HG02642 (cell line): Measurements from ENCODE around the gene FHAD1.

Source experiments
- ATAC-seq: cut with Tn5 transposase; IDR thresholded peaks from one replicate; pipeline ENCODE4 v1.9.1; 2021; ENCODE audit warnings: mild to moderate bottlenecking; ENCODE audit not compliant: unreplicated experiment, poor library complexity

The FHAD1 gene

DNA sequence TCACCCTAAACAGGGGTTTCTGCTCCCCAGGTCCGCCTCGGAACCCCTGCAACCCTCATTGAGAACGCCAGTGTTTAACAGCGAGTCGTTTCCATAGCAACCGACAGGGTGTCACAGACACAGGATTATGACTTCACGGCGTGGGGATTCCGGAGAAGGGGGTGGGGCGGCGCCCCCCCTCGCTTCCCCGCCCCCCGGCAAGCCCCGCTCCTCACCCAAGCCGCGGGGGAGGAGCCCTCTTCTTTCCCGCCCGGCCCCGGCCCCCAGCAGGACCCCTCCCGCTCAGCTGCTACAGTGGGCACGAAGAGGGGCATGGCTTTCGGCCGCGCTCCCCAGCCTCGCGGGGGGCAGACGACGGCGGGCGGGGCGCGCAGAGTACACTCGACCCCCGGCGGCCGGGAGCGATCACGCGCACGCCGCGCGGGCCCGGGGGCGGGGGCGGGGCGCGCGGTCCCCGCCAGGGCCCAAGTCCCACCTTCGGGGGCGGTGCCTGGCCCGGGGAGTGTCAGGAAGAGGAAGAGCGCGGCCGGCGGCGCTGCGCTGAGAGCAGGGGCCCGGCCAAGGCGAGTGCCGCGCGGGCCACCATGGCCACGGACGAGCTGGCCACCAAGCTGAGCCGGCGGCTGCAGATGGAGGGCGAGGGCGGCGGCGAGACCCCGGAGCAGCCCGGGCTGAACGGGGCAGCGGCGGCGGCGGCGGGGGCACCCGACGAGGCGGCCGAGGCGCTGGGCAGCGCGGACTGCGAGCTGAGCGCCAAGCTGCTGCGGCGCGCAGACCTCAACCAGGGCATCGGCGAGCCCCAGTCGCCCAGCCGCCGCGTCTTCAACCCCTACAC is 162.6 kb downstream of the FHAD1 start, which contains the start of gene EFHD2:
Gene EFHD2, plus strand, starts transcription at position 501 of the 835 bp plus-strand sequence. Its CDS starts 84 bp downstream, at position 585.
- ATAC-seq = peak; percentile 84

DNA sequence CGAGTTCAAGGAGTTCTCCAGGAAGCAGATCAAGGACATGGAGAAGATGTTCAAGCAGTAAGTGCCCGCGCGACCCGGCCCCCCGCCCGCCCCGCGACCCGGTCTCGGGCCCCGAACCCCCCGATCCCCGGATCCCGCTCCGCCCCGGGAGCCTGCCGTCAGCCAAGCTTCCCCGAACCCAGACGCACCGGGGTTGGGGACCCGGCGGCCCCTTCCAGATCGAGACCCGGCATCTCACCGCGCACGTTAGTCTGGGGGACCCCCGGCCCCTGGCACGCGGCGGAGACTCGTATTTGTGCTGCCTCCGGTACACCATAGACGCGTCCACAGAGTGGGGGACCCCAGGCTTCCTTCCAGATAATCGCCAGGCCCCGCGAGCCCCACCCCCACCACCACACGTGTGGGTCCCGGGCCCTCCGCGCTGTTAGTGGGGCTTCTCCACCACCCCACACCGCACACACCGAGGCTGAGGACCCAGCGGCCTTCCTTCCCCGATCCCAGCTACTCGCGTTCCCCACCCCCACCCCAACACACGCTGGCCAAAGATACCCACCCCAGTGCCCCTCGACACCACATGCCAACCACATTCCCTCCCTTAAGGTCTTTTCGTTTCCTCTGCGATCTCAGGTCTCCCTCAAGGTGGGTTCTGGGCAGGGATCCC is 163.3 kb downstream of the FHAD1 start:
- ATAC-seq = no peak

DNA sequence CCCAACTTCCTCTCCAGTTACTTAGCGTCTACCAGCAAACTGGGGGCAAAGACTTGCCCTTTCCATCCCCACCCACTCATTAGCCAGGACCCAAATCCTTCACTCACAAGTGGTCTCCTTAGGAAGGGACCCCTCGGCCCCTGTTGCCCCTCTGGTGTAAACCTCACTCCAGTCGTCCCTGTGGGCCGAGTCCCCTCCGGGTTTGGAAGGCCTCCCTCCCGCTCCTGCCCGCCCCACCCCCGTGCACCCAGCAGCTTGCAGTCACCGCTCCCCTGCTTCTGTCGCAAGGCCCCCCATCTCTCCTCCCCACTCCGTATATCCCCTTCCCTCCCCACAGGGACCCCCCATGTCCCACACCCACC is 163.8 kb downstream of the FHAD1 start:
- ATAC-seq = no peak

DNA sequence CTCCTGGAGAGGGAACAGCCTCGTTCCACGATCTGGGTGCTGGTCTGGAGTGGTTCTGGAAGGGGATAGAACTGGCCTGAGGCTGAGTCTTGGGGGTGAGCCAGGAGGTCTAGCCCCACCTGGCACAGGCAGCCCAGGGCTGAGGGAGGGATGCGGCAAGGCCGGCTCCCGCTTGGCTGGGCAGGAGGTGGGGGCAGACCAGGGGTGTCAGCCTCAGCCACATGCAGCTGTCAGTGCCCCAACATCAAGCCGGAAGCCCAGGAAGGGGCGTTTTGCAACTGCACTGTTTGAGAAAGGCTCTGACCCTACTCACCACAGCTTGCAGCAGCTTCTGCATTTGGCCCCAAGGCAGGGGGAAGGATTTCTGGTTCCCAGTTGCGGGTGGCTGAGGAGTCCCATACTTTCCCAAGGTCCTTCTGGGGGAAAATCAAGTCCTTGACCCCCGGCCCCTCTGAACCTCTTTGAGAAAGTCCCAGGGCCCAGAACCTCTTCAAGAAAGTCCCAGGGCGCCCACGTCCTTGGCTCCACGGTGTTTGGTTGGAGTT is 164.6 kb downstream of the FHAD1 start:
- peak; percentile 41 for ATAC-seq

DNA sequence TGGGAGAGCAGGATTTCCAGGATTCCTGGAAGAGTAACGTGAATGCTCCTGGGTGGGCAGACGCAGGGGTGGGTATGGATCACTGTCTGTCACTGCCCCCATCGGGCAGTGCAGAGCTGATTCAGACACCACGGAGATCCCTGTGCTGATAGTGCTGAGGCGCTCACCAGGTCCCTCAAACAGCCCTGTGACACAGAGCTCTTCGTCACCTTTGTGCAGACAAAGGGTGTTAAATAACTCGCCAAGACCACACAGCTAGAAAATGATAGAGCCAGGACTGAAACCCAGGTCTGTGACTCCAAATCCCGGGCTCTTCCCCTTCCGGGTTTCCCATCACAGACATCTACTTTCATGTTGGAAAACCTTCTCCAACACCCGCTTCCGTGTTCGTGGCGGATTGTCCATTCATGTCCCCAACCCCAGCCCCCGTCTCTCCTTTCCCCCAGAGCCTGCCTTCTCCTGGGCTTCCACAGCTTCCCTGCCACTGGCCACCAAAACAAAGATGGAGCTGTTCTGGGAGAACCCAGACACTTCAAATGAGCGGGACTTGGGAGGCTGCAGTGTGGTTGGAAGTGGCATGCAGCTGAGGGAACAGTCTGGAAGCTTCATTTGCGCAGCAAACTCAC is 165.3 kb downstream of the FHAD1 start:
- ATAC-seq = no peak

DNA sequence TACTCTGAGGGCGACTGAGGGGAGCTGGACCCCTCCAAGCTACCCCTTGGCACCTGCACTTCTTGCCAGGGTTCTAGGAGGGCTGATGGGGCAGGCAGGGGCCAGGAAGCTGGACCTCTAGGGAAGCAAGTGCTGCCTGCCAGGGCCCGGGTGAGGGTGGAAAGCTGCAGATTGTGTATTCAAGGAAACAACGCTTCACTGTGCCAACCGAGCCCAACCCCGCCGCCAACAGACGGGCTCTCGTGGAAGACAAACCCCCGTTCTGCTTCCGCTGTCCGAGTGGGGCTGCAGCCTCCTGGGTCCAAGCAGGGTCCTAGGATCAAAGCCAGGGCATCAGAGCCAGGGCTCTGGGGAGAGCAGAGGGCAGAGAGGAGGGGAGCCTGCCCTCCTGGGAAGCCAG is 165.8 kb downstream of the FHAD1 start:
- no peak for ATAC-seq

DNA sequence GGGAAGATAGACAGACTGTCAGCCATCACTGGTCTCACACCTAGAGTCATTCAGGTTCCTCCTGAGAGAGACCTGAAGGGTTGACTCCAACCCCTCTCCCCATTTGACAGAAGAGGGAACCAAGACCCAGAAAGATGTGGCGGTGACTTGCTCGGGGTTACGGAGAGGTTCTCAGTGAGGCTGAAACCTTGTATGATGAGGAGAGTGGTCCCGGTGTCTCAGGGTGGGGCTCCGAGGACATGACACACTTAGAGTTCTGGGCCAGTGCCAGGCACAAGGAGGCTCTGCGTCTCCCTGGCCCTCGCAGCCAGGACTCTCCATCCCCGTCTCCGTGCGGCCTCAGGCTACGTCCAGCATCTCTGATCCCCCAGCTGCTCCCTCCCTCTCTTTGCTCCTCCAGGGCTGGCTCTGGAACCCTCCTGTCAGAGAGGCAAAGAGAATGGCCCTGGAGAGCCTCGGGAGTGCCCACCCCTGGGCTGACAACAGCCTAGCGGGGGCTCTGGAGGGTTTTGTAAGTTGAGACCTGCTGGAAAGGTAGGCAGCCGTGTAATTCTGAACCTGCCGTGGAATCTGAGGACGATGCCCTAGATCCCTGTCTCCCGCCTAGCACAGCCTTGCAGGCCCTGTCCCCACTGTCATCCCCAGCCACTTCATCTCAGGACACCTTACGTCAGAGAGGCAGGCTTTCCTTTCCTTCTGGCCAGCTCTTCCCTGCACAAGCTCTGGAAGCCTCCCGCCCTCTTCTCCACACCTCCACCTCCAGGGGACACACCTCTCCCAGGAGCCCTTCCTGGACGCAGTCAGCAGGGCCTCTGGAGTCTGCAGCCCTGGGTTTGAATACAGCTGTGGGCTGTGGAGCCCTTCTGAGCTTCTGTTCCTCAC is 166.8 kb downstream of the FHAD1 start:
- ATAC-seq = no peak

DNA sequence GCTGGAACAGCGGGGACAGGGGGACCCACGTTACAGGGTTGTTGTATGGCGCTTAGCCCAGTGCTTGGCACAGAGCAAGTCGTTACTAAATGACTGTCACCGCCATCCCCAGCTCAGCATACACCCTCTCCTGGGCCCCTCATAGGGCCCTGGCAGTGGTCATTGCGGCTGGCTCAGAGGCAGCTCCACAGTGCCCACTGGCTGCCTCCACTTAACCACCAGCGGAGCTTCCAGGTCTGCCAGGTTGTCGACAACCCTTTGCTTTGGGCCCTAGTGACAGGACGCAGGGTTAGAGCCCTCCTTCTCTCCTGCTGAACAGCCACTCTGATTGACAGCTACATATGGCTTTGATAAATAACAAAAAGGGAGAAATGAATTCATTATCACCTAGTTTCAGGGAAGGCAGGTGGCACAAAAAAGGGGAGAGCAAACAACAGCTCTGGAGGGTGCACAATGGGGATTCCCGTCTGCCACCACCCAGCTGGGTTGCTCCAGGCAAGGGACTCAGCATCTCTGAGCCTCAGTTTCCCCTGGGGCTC is 167.5 kb downstream of the FHAD1 start:
- ATAC-seq = no peak

DNA sequence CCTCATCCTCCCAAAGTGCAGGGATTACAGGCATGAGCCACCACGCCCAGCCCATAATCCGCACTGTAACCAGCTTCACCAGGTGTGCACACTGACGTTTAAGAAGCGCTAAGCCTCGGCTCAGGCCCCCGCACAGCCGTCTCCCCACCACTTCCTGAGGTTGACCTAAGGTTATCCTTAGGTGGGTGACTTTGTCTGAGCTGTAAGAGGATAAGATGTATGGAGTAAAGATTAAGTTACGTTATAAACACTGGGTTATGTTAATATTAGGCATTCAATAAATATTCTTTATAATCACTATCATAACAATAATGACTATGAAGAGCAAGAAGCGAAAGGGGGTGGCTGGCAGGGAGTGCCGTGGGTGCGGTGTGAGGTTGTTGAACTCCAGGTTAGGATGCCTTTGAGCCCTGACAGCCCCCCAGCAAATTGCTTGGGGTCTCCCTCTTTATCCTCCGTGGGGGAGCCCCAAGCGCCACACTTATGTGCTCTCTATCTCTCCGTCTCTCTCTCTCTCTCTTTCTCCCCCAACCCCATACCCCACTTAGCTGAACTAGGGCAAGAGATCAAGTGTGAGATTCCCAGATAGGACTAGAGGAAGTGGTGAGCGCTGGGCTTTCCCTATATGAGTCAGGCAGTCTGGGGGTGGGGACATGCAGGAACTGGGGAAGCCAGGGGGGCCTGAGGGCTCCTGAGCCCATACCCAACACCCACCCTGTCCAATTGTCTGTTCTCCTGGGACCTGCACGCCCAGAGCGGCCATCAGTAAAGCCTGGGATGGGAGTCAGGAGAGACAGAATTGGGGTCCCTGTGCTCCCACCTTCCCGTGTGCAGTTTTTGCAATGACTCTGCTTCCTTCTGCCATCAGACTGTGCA is 170.3 kb downstream of the FHAD1 start:
- ATAC-seq = no peak

DNA sequence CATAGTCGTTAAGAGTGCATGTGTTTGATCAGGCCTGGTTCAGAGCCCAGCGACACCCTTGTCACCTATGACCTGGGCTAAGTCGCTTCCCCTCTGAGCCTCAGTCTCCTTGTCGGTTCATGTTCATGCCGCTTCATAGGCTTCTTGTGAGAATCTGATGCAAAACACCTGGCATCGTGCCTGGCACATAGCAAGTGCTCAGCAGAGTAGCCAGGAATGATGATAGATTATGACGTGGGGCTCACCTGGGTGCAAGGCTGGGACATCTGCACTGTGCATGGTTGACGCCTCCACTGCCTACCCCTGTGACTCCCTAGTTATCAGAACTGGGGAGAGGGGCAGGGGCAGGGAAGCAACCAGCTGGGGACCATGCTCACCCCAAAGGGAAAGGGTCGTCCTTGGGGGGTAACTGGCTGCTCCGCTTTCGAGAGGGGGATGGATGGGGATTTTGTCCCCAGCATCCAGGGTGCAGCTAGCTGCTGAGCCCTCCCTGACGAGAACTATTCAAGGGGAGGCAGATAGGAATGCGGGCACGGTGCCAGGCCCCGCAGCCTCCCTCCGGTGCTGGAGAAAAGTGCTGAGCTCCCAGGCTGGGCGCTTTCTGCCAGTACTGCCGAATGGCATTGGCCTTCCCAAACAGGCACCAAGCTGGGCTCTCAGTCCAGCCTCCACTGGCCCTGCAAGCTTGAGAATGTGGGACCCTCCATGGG is 171.9 kb downstream of the FHAD1 start:
- no peak for ATAC-seq

DNA sequence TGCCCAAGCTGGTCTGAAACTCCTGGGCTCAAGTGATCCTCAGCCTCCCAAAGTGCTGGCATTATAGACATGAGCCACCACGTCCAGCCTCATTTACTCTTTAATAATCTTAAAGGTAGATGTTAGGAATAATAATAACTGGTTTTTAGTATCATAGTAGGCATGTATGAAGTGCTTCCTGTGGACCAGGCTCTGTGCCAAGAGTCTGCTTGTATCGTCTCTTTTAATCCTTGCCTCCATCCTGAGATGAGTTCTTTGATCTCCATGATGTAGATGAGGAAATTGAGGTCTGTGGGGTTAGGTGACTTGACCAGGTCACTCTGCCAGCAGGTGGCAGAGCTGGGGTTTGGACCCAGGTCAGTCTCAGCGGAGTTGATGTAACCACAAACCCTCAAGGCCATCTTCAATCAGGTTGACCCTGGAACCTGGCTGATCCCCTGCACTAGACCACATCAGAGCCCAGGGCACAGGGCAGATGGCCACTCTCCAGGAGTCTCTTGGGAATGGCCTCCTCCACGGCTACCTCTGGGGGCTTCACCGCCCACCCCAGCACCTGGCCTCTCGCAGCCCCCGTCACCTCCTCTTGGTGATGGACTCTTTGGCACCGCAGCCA is 173.9 kb downstream of the FHAD1 start:
- no peak for ATAC-seq

DNA sequence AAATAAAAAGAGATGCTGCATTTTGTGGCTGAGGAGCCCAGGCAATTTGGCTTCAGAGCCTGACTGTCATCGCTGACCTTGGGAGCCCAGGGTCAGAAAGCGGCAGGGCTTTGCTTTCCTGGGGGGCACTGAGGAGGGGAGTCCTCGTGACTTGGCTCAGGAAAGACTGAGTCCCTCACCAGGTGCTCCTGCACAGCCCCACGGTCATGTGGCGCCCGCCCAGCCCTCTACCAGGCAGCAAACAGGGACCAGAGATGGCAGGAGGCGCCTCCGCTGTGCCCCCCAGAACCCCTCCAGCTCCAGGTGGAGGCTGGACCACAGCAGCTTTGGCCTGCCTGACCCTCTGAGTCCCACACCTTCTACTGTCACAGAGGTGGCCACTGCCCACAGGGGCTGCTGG is 175.8 kb downstream of the FHAD1 start:
- no peak for ATAC-seq

DNA sequence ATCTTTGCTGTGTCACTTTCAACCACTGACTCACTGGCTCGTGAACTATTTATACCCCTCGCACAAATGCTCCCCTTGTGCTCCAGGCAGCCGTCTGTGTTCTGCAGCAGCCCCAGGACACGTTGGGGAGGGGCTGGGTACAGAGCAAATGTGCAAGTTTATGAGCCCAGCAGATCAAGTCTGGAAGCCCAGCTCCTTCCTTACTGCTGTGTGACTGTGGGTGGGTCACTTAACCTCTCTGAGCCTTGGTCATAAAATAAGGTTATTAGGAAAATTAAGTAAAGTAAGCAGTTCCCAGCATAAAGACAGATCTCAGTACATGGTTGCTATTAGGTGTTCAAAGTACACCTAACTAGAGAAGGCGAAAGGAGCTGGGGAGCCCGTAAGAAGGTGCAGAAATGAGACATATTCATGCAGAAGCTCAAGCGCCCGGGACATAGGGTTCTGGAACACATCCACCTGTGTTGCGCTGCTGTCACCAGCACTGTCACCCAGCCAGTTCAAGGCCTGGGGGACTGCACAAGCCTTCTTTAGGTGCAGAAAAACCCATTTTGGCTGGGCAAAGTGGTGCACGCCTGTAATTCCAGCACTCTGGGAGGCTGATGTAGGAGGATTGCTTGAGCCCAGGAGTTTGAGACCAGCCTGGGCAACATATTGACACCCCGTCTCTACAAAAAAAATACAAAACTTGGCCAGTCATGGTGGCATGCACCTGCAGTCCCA is 176.5 kb downstream of the FHAD1 start:
- no peak for ATAC-seq

DNA sequence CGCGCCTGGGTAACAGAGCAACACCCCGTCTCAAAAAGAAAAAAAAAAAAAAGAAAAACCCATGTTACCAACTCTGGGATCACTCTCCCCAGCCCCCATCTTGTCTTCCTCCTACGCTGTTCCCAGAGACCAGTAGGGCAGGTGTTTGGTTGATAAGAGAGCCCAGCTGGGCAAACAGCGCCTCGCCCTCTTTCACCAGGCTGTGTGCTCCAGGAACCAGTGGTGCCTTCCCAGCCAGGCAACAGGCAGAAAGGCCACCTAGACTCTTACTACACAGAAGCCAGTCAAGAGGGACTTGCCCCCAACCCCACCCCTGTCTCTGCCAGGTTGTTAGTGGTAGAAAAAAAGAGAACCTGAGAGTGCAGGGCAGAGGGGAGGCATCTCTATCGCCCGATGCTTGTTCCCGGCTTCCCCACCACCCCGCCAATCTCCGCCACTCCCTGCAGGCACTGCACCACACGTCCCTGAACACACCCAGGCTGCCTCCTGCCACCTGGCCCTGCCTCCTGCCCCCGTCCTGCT is 177.2 kb downstream of the FHAD1 start:
- ATAC-seq = no peak

DNA sequence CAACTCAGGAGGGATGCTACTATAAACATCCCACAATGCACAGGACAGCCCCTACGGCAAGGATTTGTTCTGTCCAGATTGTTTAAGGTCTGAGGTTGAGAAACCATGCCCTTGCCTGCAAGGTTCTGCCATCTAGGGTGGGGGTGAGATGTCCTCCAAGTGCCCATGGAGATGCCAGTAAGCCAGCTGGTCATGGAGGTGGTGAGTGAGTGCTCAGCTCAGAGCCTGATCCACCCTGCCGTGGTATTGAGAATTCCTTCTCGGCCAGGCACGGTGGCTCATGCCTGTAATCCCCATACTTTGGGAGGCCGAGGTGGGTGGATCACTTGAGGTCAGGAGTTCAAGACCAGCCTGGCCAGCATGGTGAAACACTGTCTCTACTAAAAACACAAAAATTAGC is 178.0 kb downstream of the FHAD1 start:
- ATAC-seq = no peak

DNA sequence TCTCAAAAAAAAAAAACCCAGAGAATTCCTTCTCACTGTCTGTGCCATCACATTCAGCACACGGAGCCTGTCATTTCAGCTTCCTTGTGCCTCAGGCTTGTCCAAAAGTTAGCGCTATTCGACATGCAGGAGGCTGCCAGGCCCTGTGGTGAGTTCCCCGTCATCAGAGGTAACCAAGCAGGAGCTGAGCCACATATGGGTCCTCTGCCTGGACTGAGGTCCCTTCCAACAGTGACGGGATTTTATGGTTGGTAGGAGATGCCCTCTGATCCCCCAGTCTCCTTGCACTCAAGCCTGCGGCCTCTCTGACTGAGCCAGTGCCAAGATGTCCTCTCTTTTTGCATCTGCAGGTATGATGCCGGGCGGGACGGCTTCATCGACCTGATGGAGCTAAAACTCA is 178.5 kb downstream of the FHAD1 start:
- ATAC-seq = no peak

DNA sequence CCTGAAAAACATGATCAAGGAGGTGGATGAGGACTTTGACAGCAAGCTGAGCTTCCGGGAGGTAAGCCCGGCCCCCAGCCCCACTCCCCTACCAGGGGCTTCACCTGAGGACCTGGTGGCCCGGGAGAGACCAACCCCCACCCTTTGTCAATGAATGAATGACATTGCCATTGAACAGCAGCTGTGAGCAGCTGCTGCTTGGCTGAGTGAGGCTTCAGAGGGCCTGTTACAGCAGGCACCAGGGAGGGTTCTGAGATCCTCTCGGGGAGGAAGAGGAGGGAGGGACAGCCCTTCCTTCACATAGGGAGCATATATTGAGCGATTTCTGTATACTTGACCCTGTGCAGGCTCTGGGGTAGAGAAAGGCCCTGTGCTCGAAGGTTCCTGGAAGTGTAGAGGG is 178.9 kb downstream of the FHAD1 start:
- ATAC-seq = no peak
